ENCODE measurements around the gene AHNAK.

- TF ChIP-seq POLR2AphosphoS5 (IDR thresholded peaks at IDR 0.05; ENCODE audit: low read depth, low read length), result no peak
- no peak for TF ChIP-seq EZH2 (IDR thresholded peaks at IDR 0.05; ENCODE audit: low read depth, low read length, severe bottlenecking)
- TF ChIP-seq MAX (IDR thresholded peaks at IDR 0.05), result no peak
- TF ChIP-seq EP300 (IDR thresholded peaks at IDR 0.05; ENCODE audit: borderline replicate concordance in 1 of 2, low read depth in 2 of 2, low read length in 2 of 2), result no peak
- TF ChIP-seq CTCF (IDR thresholded peaks at IDR 0.05; ENCODE audit: control extremely low read depth in 1 of 3, insufficient read depth in 1 of 3, low read depth in 1 of 3, low read length in 3 of 3), result no peak
Observed at GRCh38 chr11:62538470-62539237, 8.0 kb downstream of the AHNAK start.
